Measurements from ENCODE around the gene ARL17B.
"Not testable (repeated sequence)": the region's sequence is repeated elsewhere in the genome, so short reads cannot be mapped to it uniquely, and the experiment has no call there.

Gene ARL17B

GRCh38 chr17:46287587-46287986 is 74.0 kb downstream of the ARL17B start:
- DNase-seq (ENCODE audit: low read depth) = not testable (repeated sequence)

DNA sequence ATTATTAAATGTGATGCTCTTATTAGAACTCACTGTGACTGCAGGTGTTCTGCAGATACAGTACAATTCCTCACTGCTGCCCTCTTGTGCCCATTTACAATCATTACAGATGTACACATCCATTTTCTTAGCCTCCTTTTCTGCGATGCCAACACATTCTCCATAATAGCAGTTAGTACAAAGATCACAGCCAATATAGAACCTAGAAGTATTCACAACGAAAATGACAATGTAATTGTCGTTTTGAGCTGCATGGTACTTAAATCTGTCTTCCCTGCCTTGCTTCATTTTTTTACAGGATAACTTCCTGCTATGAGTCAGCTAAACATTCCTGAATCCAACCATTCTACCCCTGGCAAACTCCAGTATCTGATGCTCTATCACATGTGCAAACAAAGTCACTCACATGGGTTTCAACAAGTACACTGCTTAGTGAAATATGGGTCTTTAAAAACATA is 74.8 kb downstream of the ARL17B start:
- DNase-seq (ENCODE audit: low read depth) = not testable (repeated sequence)

- not testable (repeated sequence) for DNase-seq (ENCODE audit: low read depth)
Measured at GRCh38 chr17:46285500-46285899, 76.1 kb downstream of the ARL17B start.

GRCh38 chr17:46284467-46284866 is 77.1 kb downstream of the ARL17B start:
- DNase-seq (ENCODE audit: low read depth) = not testable (repeated sequence)

GRCh38 chr17:46282635-46283034 is 78.9 kb downstream of the ARL17B start:
- DNase-seq (ENCODE audit: low read depth) = not testable (repeated sequence)

- DNase-seq (ENCODE audit: low read depth) = not testable (repeated sequence)
Measured at GRCh38 chr17:46281336-46281735, 80.2 kb downstream of the ARL17B start.

DNA sequence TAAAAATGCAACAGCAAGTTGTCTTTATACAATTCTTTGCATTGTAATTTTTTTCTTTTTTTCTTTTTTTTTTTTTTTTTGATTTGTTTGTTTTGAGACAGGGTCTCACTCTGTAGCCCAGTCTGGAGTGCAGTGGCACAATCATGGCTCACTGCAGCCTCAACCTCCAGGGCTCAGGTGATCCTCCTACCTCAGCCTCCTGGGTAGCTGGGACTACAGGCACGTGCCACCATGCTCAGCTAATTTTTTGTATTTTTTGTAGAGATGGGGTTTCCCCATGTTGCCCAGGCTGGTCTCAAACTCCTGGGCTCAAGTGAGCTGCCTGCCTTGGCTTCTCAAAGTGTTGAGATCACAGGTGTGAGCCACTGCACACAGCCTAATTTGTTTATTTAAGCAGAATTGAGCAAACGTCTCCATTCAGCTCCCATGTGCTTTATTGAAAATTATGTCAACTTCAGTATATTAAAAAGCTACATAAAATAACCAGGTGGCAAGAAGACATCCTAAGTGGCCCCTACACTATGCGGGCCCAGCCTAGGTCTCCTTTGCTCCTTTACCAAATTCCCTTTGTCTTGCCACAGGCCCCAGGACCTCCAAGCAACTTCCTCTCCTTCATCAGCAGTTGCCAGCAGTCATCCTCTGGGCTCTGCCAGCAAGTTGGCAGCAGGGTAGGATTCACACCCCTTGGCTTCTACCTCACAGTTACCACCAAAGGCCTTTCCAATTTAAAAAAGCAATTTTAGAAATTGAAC is 84.7 kb downstream of the ARL17B start:
- not testable (repeated sequence) for DNase-seq (ENCODE audit: low read depth)

- no peak for DNase-seq (ENCODE audit: low read depth)
Measured at GRCh38 chr17:46274238-46274637, 87.3 kb downstream of the ARL17B start.

DNA sequence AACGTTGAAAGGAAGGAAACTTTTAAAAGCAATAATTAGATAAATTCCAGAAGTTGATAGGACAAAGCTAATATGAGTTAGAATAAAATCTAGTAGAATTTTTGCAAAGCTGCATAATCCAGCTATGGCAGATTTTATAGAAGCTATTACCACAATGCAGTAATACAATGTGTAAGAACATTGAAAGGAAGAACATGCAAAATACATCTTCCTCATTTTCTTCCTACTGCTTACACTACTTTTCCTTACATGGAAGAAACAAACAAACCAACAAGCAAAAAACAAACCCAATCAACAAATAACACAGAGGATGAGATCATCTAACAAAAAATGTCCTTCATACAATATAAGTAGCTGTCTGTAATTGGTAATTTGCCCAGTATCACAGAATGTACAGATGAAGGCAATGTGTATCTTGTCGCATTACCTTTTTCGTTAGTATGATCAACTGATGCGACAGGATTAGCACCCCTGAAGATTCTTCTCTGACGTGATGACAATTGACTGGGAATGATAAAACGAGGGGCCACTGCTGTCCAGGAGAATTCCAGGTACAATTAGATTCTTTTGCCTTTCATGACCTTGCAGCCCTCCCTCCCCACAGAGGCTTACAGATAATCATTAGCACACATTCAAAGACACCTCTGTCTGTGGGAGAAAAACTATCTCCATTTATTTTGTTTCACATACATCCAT is 87.9 kb downstream of the ARL17B start:
- DNase-seq (ENCODE audit: low read depth) = no peak

- no peak for DNase-seq (ENCODE audit: low read depth)
Measured at GRCh38 chr17:46270032-46270431, 91.5 kb downstream of the ARL17B start.

DNA sequence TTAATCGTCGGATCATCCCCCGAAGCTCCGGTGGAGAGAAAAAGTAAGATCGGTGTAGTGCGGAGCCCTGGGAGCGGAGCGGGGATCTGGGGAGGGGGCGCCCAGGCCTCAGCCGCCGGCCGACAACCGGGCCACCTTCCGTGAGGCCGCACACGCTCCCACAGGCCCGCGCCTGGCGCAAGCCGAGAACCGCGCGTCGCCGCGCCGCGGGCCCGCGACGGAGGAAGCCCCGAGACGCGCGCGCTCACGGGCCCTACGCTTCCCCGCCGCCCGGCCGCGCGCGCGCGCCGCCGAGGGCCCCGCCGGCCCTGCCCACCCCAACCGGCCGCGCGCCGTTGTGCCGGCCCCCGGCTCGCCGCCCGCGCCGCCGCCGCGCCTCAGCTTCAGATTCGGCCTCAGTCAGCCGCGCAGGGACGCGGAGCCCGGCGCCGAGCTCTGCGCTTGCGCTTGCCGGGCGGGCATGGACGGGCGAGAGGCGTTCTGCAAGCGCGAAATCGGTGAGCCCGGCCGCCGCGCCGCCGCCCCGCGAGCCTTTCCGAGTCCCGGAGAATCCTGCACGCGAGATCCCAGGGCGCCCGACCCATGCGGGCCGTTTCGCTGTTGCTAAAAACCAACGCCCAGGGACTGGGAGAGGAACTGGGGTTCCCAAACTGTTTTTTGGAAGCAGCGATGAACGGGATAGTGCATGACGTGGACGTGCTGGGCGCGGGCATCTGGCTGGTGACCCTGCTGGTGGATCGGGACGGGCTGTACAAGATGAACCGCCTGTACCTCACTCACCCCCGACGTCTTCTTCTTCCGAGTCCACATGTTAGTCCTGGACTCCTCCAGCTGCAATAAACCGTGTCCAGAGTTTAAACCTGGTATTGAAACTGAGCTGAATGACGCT is 94.7 kb downstream of the ARL17B start:
- peak; percentile 76 for DNase-seq (ENCODE audit: low read depth)

DNA sequence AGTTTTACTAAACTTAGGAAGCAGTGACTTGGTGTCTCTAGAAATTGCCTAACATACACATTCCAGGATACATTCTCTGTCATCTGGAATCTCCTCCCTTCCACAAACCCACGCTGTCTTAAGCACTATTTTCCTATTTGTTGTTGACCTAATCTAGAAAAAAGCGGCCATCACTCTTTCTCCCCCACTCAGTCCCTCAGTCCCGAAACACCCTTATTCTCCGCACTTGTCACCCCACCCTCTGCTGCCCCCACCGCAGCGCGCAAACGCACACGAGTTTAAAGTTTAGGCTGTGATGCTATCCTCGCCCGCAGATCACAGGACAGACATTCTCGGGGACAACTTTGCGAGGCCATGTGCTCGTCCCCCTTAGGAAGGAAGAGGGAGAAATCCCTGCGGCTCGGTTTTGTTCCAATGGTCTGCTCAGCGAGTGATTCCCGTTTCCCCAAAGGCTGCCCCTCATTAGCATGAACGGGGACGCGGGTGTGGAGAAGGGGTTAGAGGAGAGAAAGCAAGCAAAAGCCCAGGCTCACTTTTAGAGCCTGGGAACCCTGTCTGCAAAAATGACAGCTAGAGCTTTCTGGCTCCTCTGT is 95.4 kb downstream of the ARL17B start:
- not testable (repeated sequence) for DNase-seq (ENCODE audit: low read depth)

- no peak for DNase-seq (ENCODE audit: low read depth)
Measured at GRCh38 chr17:46264456-46265198, 96.9 kb downstream of the ARL17B start.

- no peak for DNase-seq (ENCODE audit: low read depth)
Measured at GRCh38 chr17:46262271-46262670, 99.3 kb downstream of the ARL17B start.

DNA sequence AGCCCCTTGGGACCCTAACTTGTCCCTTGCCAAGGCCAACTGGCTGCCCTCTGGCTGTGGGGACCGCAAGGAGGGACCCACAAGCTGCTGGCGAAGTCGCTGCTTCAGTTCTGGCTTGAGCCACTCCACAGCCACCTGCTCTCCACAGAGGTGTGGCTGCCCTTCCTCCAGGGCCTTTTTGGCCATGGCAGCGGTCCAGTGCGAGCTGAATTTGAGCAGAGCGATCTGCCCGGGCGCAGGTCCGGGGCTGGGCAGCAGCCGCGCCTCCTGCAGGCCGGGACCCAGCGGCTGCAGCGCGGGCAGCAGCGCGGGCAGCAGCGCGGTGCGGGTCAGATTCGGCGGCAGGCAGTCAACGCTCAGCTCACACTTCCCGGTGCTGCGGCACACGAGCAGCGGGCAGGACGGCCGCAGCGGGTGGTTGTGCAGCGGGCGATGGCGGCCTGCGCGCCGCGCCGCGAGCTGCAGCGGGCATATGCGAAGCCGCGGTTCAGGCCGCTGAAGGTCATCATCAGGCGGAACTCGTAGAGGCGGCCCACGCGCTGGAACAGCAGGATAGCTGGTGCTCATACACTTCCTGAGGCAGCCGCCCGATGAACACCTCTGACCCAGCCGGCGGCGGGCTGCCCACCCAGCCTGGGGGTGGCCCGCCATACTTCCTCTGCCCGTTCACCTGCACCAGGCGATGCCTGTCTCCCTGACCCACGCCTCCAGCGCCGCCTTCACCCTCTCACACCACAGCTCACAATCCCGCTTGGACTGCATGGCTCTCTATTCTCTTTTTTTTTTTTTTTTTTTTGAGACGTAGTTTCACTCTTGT is 101.5 kb downstream of the ARL17B start:
- DNase-seq (ENCODE audit: low read depth) = not testable (repeated sequence)

- not testable (repeated sequence) for DNase-seq (ENCODE audit: low read depth)
Measured at GRCh38 chr17:46256369-46256768, 105.2 kb downstream of the ARL17B start.

DNA sequence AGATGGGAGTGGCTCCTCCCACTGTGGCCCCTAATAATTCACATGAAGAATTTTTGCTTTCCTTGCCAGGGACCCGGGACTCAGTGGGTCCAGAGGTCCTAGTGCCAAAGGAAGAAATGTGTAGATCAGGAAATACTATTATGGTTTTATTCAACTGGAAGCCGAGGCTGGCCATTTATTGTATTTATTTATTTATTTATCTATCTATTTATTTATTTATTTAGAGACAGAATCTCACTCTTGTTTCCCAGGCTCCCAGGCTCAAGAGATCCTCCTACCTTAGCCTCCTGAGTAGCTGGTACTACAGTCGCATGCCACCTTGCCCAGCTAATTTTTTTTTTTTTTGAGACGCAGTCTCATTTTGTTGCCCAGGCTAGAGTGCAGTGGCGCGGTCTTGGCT is 107.4 kb downstream of the ARL17B start:
- not testable (repeated sequence) for DNase-seq (ENCODE audit: low read depth)

- DNase-seq (ENCODE audit: low read depth) = peak; percentile 55
Measured at GRCh38 chr17:46253722-46254121, 107.8 kb downstream of the ARL17B start.

- DNase-seq (ENCODE audit: low read depth) = not testable (repeated sequence)
Measured at GRCh38 chr17:46252804-46253203, 108.8 kb downstream of the ARL17B start.

DNA sequence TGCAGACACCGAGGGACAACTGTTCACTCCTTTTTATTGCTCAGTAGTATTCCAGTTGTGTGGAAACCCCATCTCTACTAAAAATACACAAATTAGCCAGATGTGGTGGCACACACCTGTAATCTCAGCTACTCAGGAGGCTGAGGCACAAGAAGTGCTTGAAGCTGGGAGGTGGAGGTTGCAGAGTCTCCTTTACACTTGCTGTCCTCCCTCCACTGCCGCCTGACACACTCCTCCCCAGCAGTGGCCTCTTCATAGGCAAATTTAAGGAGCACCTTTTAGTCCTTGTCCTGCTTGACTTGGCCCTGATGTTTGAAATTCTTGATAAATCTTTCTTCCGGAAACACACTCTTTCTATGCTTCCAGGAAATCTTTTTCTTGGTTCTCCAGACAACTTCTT is 112.4 kb downstream of the ARL17B start:
- not testable (repeated sequence) for DNase-seq (ENCODE audit: low read depth)
